ENCODE measurements around the gene NANOS2. TPM values are rescaled to one million over a fixed set of nuclear protein-coding genes. Genes with fewer than 3 reads are reported as not detected.
A peak's percentile ranks its signal among the peaks of the same experiment; 100 is the strongest.

Gene NANOS2
- total RNA-seq, 6 experiments from 2014 or later: not detected

GRCh38 chr19:45883586-45883880 is 31.0 kb downstream of the NANOS2 start:
- WGBS (ENCODE audit: insufficient coverage, low coverage, low lambda C conversion rate, missing lambda C conversion rate): 3% methylated on average over 5 of the region's 5 CpGs
- Histone ChIP-seq H3K4me1 (peaks cover 2 to 57% (median 27%) of the 10 kb centered on the region in 4 donors), H3K4me3 (peak overlapping the region; percentile 58 to 80 (median 69)), H3K27ac (peak overlapping the region in 1 of 3 donors; percentile 7), H3K36me3 (no peaks in the 10 kb centered on the region), H3K9me3 (no peaks in the 10 kb centered on the region), H3K27me3 (no peaks in the 10 kb centered on the region)
- TF ChIP-seq POLR2A (IDR thresholded peaks at IDR 0.05): no peak
- peak in 2 of 4 donors; percentile 20 to 34 for TF ChIP-seq CTCF (IDR thresholded peaks at IDR 0.05)
- intact Hi-C loops (cut with DNase I): loop anchor here in 1 of 2 donors (10.0 kb wide), 1 partner anchor 69 kb away; the partner anchor contains the start of gene RSPH6A
- no peak for DNase-seq
- ATAC-seq: no peak

GRCh38 chr19:45882652-45883585 is 31.7 kb downstream of the NANOS2 start:
- H3K27me3 ChIP-seq: no peaks in the 10 kb centered on the region
- peaks cover 2 to 61% (median 28%) of the 10 kb centered on the region in 4 donors for H3K4me1 ChIP-seq
- no peaks in the 10 kb centered on the region for H3K36me3 ChIP-seq
- H3K4me3 ChIP-seq: peak overlapping the region; percentile 40 to 80 (median 58)
- TF ChIP-seq POLR2A (IDR thresholded peaks at IDR 0.05) (peak; percentile 71), CTCF (IDR thresholded peaks at IDR 0.05) (peak; percentile 93 to 97 (median 96))
- peak overlapping the region; percentile 84 to 89 (median 88) for H3K27ac ChIP-seq
- intact Hi-C loops (cut with DNase I): loop anchor here in 1 of 2 donors (10.0 kb wide), 1 partner anchor 68 kb away; the partner anchor contains the start of gene RSPH6A
- H3K9me3 ChIP-seq: no peaks in the 10 kb centered on the region
- peak; percentile 93 to 95 (median 95) for DNase-seq
- ATAC-seq: peak; percentile 56 to 68 (median 62)
- 8% methylated on average over 18 of the region's 47 CpGs for WGBS (ENCODE audit: insufficient coverage, low coverage, low lambda C conversion rate, missing lambda C conversion rate)

- Histone ChIP-seq H3K27me3 (no peaks in the 10 kb centered on the region), H3K4me1 (peaks cover 0 to 70% (median 32%) of the 10 kb centered on the region in 4 donors), H3K27ac (peak overlapping the region; percentile 84 to 89 (median 88)), H3K36me3 (no peaks in the 10 kb centered on the region), H3K4me3 (peak overlapping the region; percentile 25 to 80 (median 58)), H3K9me3 (no peaks in the 10 kb centered on the region)
- TF ChIP-seq CTCF (IDR thresholded peaks at IDR 0.05) (no peak), POLR2A (IDR thresholded peaks at IDR 0.05) (peak; percentile 5)
- ATAC-seq (peak; percentile 29 to 48 (median 40)), DNase-seq (peak; percentile 73 to 85 (median 84))
- intact Hi-C loops (cut with DNase I): loop anchor here in 1 of 2 donors (10.0 kb wide), 1 partner anchor 67 kb away; the partner anchor contains the start of gene RSPH6A
- 0% methylated on average over 2 of the region's 4 CpGs for WGBS (ENCODE audit: insufficient coverage, low coverage, low lambda C conversion rate, missing lambda C conversion rate)
Measured at GRCh38 chr19:45881909-45882528, 32.6 kb downstream of the NANOS2 start.

- peak overlapping the region in 2 of 3 donors; percentile 58 to 80 for H3K4me3 ChIP-seq
- WGBS (ENCODE audit: insufficient coverage, low coverage, low lambda C conversion rate, missing lambda C conversion rate): 37% methylated on average over 9 of the region's 10 CpGs
- no peaks in the 10 kb centered on the region for H3K27me3 ChIP-seq
- H3K36me3 ChIP-seq: no peaks in the 10 kb centered on the region
- intact Hi-C loops (cut with DNase I): loop anchor here in 1 of 2 donors (10.0 kb wide), 1 partner anchor 66 kb away; the partner anchor contains the start of gene RSPH6A
- H3K27ac ChIP-seq: peak overlapping the region; percentile 80 to 89 (median 88)
- DNase-seq (no peak), ATAC-seq (no peak)
- TF ChIP-seq CTCF (IDR thresholded peaks at IDR 0.05): no peak
- TF ChIP-seq POLR2A (IDR thresholded peaks at IDR 0.05): no peak
- peaks cover 0 to 75% (median 33%) of the 10 kb centered on the region in 4 donors for H3K4me1 ChIP-seq
- no peaks in the 10 kb centered on the region for H3K9me3 ChIP-seq
Measured at GRCh38 chr19:45881082-45881908, 33.3 kb downstream of the NANOS2 start.

All from right lobe of liver (tissue), 6 donors.